Measurements from ENCODE around the gene DST.
"Not testable (repeated sequence)": the region's sequence is repeated elsewhere in the genome, so short reads cannot be mapped to it uniquely, and the experiment has no call there.

The DST gene

DNA sequence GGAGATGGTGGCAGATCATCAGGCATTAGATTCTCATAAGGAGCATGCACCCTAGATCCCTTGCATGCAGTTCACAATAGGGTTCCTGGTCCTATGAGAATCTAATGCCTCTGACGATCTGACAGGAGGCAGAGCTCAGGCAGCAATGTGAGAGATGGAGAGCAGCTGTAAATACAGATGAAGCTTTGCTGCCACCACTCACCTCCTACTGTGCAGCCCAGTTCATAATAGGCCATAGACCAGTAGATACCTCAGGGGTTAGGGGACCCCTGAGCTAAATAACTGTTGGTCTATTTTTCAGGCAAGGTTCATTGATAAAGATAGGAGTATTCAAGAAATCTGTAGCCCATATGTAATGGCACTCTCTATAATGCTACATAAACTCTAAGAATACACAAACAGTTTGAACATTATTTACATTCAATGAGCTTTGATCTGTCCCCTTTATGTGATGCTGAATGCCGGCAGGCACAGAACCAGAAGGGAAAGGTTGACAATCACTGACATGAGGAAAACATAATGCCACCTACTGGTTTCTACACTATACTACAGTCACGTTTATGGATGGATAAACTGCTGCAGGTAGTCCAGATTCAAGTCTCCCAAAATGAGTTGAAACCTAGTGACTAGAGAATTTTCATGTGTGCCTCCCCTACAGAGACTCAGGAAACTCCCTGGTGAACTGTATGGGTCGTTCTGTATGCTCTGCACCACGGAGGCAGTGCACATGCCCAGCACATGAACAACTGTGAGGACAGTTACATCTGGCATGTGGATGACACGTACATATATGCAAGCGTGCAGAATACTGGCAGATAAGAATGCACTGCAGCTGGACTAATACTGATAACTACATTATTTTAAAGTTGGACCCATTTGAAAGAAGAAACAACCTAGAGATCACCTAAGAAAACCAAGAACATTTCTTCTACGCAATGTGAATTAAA is 72.0 kb downstream of the DST start:
- DNase-seq = no peak

DNA sequence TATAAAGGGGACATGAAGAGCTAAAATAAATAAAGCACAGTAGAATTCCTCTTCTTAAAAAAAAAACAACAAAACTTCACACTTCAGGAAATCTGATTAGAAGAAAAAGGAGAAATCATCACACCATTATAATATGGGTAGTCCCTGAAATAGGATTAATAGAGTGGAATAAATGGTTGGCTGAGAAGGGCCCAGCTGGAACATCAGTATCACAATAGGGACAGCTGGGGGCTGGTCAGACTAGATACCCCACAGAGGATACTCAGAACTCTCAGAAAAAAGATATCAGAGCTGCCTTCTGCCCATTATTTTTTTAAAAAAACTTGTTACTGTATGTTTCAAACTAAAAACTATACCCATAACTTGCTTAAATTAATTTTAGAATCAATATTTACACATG is 75.2 kb downstream of the DST start:
- no peak for DNase-seq

DNA sequence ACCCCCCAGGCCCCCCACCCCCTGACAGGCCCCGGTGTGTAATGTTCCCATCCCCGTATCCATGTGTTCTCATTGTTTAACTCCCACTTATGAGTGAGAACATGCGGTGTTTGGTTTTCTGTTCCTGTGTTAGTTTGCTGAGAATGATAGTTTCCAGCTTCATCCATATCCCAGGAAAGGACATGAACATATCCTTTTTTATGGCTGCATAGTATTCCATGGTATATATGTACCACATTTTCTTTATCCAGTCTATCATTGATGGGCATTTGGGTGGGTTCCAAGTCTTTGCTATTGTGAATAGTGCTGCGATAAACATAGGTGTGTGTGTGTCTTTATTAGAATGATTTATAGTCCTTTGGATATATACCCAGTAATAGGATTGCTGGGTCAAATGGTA is 80.0 kb downstream of the DST start:
- not testable (repeated sequence) for DNase-seq

DNA sequence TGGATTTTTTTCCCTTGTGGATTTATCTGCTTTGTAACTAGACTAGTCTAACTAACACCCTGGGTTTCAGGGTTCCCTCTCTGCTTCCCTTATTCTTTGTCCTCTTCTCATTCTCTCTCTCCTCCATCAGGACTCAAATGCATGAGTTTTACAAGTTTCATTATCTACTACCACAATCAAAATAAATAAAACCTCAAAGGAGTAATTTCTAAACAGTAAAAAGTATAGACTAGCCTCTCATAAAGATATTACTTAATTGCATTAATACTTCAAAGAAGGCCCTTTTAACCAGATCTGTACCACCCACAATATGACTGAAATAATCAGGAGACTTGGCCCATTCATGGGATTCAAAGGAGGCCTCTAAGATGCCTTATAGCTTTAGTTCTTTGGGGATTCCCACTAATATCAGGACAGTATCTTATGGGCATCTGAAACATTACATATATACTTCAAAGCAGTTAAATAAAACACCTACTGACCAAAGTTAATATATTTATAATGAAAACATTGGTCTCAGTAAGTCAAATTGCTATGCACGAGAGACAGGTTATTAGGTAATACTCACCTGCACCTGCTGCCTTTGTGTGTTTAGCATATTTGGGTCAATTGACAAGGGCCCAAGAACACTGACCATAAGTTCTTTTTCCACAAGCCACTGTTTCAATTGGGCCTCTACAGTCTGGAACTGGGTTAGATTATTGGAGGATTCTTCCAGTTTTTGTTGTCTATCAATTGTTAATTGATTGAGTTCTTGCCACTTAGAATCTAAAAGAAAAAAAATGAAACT is 85.7 kb downstream of the DST start:
- DNase-seq = no peak

DNA sequence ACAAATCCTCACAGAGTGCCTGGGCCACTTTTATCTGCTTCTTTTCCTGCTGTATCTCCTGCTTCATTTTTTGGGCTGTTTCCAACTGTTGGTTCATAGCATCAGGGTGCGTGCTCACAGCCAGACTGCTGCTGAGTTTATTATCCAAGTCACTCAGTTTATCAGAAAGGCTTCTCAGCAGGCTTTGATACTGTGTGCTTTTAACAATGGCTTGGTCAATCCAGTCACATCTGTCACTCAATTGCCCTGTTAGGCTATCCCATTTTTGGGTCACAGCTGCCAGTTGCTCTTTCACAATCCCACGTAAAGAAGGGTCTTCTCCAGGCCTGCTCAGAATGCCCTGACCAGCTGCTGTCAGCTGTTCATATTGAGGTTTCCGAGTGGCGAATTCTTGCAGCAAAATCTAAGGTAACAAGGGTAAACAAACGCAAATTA is 87.2 kb downstream of the DST start:
- no peak for DNase-seq

DNA sequence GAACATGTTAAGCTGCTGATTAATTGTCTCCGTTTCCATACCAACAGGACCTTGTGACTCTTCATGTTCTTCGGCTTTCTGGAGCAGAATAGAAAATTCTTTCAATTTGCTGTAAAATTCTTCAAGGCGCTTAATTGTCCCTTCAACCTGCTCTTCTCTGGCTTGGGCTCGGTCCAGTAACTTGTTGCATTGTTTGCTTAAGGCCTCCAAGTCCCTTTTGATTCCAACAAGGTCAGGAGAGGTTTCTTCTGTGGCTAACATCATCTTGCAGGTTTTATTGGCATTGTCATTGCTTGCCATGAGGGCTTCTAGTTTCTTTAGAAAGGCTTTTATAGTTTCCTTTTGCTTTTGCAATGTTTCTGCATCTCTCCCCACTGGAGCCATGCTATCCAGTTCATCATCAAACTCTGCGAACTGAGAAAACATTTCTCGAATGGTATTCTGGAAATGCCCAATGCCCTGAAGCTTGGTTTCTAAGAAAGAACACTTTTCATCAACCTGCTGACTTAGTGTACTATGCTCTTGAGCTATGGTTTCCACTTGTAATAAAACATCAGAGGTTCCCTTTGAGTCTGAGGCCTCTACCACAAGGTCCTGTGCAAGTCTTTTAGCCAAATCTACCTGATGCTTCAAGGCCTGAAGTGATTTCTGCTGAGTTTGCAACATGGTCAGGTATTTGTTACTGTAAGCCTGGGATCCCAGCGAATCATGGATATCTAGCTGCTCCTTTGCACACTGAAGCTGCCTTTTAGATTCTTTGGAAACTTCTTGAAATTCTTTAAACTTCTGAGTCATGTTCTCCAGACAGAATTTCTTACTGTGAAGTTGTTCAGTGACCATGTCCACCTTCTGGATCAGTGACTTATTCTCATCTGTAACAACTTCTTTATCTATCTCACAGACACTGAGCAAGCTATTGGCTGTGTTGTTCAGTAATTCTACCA is 90.2 kb downstream of the DST start:
- DNase-seq = no peak

DNA sequence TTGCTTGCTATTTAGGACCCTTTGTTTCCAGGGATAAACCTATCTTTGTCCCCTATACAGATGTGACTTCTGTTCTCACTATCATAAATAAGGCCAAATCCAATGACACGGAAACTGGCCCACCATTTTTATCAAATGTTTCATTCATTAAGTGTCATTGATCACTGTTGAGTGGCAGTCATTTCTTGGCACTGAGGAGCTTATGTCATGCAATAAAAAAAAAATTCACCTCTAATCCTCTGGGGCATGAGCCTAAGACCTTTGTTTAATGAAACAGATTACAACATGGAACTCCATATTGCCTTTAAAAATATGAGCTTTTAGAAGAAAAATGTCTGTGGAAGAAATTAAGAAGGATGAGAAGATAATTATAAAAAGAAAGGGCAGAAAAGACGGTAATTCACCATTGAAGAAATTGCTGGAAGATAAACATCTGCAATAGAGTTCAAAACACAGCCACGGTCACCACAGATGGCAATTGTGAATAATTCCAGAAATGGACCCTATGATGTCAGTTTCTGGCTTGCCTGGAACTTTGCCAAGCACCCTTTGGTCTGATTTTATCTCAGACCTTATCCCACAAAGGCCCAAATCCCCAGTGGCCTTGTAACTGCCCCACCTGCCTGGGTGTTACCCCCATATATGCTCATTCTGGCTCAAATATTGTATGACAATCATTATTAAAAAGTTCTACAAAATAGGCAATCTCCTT is 91.1 kb downstream of the DST start:
- DNase-seq = no peak

DNA sequence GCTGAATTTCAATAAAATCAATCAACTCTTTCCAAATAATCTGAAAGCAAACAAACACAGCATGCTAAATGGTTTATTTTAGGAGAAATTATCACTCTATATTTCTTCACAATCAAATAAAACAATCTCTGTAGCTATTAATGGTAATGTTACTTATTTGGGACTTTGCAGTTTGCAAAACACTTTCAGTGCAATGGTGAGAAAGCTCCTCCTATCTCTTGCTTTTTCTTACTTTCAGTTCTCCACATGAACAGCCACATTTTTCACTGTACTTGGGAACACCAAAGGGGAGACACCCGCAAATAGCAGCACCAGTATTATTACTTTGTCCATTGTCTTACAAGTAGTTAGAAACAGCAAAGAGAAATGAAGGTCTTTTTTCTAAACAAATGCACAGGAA is 92.4 kb downstream of the DST start:
- no peak for DNase-seq

DNA sequence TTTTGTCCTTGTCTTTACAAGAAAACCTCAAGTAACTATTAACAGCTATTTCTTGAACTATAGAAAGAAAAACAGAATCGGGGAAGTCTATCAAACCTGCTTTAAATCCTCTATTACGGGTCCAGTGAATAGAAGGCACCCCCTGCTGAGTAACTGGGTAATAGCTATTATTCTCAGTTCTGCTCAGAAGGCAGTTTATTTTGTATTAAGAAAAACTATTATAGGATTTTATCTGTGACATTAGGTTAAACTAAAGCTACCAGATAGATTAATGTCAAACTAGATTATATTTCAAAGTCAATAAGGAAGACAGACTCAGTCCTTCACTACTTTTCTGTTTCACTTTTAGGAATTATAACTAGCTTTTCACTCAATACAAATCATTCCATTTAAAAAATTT is 93.7 kb downstream of the DST start:
- DNase-seq = no peak

DNA sequence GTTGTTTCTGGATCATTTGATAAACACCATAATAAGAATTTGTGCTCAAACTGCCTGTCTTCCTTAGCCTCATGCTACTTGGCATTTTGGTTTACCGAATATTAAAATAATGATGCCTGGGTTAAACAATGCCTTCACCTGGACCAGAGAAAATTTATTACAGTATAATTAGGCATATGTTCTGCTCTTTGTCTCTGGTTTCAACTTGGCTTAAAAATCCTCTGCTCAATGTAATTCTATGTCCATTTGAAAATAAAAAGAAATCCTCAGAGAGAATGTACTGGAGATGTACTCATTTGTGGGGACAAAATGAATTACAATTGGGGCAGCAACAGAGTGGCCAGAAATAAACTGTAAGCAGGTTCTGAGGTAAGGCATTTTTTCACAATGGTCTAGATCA is 95.0 kb downstream of the DST start:
- no peak for DNase-seq

DNA sequence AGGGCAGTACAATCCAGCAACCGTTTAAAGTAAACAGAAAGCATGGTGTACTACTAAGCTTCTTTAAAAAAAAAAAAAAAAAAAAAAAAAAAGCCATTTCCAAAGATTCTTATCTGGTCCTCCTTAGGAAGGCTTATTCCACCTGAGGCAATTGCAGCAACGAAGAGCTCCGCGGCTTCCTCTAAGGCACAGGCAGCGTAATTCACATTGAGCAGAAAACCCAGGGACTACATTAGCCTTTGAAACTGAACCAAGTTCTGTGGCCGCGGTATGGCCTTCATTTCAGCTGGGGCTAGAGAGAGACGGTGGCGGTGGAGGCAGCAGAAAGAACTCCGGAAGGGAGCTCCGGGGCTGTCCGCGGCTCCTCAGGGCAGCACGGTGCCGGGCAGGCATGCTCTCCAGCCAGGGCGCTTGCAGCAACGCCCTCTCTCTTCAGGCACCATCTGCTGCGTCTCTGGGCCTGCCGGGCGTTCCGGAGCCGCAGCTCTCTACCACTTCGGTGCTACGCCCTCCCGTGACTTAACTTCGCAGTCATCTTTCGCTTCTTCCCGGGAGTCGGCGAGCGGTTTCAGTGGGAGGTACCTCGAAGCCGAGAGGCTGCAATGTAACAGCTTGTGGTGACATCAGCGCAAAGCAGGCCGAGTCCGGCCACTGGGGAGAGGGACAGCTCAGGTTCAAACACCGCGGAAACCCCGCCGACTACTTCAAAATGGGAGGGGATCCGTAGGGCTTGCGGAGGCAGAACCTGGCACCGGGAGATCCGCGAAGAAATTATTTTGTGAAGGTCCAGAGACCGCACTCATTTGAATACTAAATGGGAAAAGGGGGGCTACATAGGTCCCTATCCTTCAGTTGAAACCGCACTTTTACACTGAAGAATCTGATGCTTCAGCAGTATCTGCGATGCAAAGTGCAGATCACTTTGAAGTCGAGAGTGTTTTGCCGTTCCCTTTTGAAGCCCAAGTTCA is 100.0 kb downstream of the DST start:
- peak; percentile 93 for DNase-seq

DNA sequence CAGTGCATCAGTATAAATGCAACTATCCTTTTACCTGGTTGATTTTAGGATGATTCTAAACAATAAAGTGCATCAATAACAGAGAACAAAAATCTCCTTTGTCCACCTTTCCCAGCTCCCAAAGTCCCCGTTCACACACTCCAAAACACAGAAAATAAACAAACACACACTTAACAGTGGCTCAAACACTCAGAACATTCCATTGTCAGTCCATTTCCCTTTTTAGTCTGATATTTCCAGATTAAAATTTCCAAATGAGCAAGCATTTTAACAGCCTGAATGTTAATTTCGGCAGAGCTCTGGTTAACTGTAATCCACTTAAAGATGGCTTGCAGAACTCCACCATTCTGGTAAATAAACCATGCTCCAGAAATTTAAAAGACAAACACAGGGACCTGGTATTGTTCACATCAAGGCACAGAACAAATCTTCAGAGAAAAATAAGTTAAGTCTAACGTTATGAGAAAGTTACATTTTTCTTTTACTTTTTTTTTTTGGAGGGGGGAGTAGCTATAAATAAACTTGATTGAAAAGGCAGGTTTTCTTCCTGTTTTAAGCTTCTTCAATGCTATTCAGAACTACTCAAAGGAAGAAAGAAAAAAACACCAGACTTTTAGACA is 100.8 kb downstream of the DST start:
- DNase-seq = no peak

DNA sequence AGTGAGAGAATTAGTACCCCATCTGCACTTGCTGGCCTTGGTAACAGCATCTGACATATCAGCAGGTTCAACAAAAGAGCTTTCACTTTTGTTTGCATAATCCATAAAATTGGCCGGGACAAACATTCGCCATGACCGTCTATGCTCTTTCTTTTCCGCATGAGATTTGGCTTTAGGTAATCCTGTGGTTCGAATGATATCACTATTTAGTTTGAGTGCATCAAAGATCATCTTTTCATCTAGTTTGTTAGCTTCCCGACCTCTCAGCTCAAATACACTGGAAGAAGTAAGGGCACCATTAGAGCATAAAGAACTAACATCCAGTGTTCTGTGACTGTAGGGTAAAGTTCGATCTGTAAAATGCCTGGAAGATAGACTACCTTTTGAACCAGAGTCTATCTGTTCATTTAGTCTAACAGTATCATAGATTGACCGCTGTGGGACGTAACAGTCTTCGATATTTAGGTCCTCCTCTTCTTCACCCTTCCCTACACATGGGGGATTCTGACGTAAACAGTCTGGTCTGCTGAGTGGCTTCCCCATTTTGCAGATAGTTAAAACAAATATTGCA is 101.6 kb downstream of the DST start:
- DNase-seq = peak; percentile 21

DNA sequence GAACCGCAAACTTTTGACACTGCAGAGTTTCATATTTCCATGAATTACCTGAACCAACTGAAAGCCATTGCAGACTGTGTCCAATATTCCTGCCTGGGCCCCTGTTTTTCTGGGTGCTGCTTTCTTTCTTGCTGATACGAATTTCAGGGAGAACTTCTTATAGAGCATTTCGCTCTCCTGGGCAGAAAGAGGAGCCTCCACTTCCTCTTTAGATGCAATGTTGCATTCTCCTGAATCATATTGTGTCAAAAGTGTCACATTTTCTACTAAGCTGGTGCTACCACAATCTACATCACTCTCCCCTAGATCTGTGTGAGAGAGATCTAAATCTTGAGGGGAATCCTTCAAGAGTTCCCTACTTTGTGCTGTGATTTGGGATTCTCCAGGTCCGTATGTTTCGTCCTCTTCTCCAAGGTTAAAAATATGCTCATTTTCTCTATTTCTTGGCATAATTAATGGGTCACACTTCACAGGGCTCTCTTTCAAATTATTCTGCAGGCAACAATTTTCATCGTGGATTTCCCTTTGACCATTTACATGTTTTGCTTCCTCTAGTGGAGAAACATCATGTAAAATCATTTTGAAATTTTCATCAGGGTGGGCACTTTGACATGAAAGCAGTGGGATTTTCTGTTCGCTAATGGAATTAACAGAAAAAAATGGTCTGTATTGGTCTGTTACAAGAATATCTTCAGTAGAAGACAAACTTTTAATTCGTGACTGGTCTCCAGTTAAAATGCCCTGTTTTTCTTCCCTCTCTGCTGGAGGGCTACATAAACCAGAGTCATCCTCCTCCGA is 102.3 kb downstream of the DST start:
- no peak for DNase-seq

DNA sequence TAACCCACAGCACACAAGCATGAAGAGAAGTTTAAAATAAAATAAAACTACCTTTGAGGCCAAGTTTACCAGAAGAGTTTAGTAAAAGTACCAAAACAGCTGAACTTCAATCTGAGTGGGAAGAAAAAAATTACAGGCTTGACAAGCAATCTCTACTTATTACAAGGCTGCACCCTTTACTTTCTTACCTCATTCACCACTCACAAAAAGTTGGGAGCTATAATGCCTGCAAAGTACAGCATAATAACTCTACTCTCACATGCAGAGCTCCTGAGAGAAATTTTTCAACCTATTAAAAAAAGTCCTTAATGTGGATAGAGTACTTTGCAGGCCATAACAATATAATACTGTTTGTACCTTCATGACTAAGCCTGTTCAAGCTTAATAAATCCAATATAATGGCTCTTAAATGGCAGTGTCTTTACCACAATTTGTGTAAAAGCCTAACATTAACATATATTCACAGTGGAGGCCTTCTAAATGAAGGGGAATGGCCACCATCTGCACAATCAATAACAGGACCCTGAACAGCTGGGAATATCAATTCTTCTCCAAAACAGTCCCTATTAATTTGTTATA is 103.1 kb downstream of the DST start:
- DNase-seq = no peak

DNA sequence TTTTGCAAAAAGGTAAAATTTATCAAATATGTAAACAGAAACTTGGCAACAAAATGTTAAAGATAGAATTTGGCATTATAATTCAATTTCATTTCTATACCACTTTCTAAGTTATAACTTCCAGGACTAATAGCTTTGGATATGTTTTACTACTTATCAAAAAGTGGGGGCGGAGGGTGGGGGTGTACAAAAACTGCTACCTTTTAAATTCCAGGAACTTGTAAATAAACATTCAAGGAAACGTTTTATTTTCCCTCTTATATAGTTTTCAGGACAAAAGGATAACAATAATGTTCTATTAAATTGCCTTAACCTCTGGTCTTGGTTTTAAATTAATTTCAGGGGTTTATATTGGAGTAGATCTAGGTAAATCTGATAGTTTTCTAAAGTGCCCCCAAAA is 103.8 kb downstream of the DST start:
- no peak for DNase-seq

DNA sequence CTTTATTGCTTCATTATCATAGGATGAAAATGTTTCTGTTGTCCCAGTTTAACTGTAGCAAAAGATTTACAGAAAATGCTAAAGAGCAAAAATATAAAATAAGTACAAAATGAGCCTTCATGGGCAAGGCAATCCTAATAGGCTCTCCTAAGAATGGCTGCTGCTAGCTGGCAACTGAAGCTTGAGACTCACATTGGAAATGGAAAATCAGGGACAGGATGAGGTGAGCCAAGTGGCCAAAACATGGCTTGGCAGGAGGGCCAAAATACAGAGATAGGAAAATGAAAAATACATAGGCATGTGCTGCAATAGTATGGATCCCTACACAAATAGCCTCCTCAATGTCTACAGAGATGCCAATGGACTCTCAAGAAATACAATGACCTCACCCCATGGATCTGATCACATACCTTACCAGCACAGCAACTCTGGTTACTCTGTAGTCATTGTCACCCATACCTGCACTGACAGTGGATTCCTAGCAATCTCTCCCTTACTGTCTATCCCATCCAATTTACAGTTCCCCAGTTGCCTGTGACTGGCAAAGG is 105.4 kb downstream of the DST start:
- DNase-seq = no peak

DNA sequence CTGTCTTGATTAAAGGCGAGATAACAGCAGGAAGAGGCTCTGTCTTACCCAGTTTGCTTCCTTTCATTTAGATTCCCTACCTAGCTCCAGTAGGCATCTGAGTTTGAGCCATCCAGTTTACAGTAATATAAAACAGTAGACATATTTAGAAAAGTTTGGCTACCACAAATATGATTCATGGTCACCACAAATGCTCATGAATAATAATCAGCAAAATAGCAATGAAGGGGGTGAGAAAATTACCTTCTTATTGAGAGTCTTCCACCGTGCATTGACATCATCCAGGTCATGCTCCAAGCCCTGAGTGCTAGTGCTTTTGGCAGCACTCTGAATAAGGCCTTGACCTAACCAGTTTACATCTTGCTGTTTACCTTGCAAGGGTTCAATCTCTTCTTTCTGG is 106.2 kb downstream of the DST start:
- DNase-seq = no peak

DNA sequence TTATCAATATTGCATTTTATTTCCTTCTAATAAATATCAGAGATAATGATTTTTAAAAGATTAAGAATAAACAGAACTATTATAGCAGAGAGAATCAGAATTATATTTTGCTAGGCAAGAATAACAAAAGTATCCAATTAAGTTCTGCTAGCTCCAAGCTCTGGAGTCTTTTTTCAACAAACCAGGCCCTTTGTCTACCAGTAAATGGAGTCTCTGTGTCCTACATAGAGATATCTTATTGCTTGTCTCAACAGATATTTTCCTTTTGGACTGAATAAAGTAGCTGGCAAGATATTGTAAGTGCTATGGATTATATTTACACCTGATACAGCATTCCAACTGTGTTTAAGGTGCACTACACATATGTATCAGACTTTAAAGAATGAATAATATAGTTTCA is 107.1 kb downstream of the DST start:
- no peak for DNase-seq
